ENCODE data around the gene MCM8. TPM values are rescaled to one million over a fixed set of nuclear protein-coding genes. Genes with fewer than 3 reads are reported as not detected.

The MCM8 gene
- total RNA-seq, 1 donor from 2014 or later, result 0.96 TPM

GRCh38 chr20:5989539-5989938 is 39.1 kb downstream of the MCM8 start:
- Histone ChIP-seq H3K27me3 (no peaks in the 10 kb centered on the region), H3K27ac (no peak overlapping the region), H3K4me3 (no peak overlapping the region), H3K9me3 (no peaks in the 10 kb centered on the region), H3K36me3 (peaks cover 3 to 10% of the 10 kb centered on the region in 2 donors), H3K4me1 (no peaks in the 10 kb centered on the region)
- TF ChIP-seq CTCF (IDR thresholded peaks at IDR 0.05), result no peak
- no peak for DNase-seq (ENCODE audit: low spot score in 2 of 2)
- intact Hi-C loops (cut with DNase I), result no loop called here

- TF ChIP-seq CTCF (IDR thresholded peaks at IDR 0.05), result no peak
- Histone ChIP-seq H3K27me3 (no peaks in the 10 kb centered on the region), H3K4me1 (no peaks in the 10 kb centered on the region), H3K27ac (no peak overlapping the region), H3K4me3 (no peak overlapping the region), H3K36me3 (peaks cover 3 to 16% of the 10 kb centered on the region in 2 donors), H3K9me3 (no peaks in the 10 kb centered on the region)
- intact Hi-C loops (cut with DNase I), result no loop called here
- DNase-seq (ENCODE audit: low spot score in 2 of 2), result no peak
These were observed 40.5 kb downstream of the MCM8 start for GRCh38 chr20:5990946-5991345.

- intact Hi-C loops (cut with DNase I), result no loop called here
- Histone ChIP-seq H3K36me3 (peaks cover 3 to 16% of the 10 kb centered on the region in 2 donors), H3K27ac (no peak overlapping the region), H3K27me3 (no peaks in the 10 kb centered on the region), H3K4me1 (no peaks in the 10 kb centered on the region), H3K9me3 (no peaks in the 10 kb centered on the region), H3K4me3 (no peak overlapping the region)
- no peak for TF ChIP-seq CTCF (IDR thresholded peaks at IDR 0.05)
- DNase-seq (ENCODE audit: low spot score in 2 of 2), result no peak
These were observed 41.4 kb downstream of the MCM8 start for GRCh38 chr20:5991623-5992441.

- Histone ChIP-seq H3K4me1 (no peaks in the 10 kb centered on the region), H3K27ac (no peak overlapping the region)
- intact Hi-C loops (cut with DNase I), result no loop called here
These were observed 46.3 kb downstream of the MCM8 start for GRCh38 chr20:5996765-5997164.

GRCh38 chr20:5999783-6000182 is 49.3 kb downstream of the MCM8 start:
- no peak for DNase-seq (ENCODE audit: low spot score in 2 of 2)
- peaks cover 0 to 6% of the 10 kb centered on the region in 2 donors for H3K36me3 ChIP-seq
- no peaks in the 10 kb centered on the region for H3K9me3 ChIP-seq
- no peak overlapping the region for H3K27ac ChIP-seq
- TF ChIP-seq CTCF (IDR thresholded peaks at IDR 0.05), result no peak
- H3K4me1 ChIP-seq, result no peaks in the 10 kb centered on the region
- intact Hi-C loops (cut with DNase I), result no loop called here
- no peak overlapping the region for H3K4me3 ChIP-seq
- no peaks in the 10 kb centered on the region for H3K27me3 ChIP-seq

More at GRCh38 chr20:5996765-5997164, 46.3 kb downstream of the MCM8 start:
- no peak for TF ChIP-seq CTCF (IDR thresholded peaks at IDR 0.05)
- DNase-seq (ENCODE audit: low spot score in 2 of 2), result no peak
- H3K36me3 ChIP-seq, result peaks cover 3 to 10% of the 10 kb centered on the region in 2 donors
- no peak overlapping the region for H3K4me3 ChIP-seq
- H3K27me3 ChIP-seq, result no peaks in the 10 kb centered on the region
- H3K9me3 ChIP-seq, result no peaks in the 10 kb centered on the region

Data from ascending aorta (tissue), 2 donors.